Astrocyte of the cerebellum (primary cell): ENCODE data around the gene CHRM4.

Experiments used
- DNase-seq: peaks from one replicate; pipeline ENCODE4 v3.0.0-alpha.2; 2011; ENCODE audit warnings: low read depth
- H3K4me3 ChIP-seq: 2 replicates; pipeline ENCODE4 v1.5.1; 2011; ENCODE audit warnings: mild to moderate bottlenecking, low read depth, low read length, moderate library complexity
- CTCF ChIP-seq: IDR thresholded peaks from 2 replicates; pipeline ENCODE4 v1.5.1; 2012; ENCODE audit warnings: low read length, low read depth, moderate library complexity, mild to moderate bottlenecking; ENCODE audit errors: missing control alignments
- in situ Hi-C: cut with HindIII; loops from 2 replicates; pipeline ENCODE4 v1.10.0; 2017; ENCODE audit warnings: low sequenced_read_pairs

The CHRM4 gene

GRCh38 chr11:46342239-46342638 lies 49.3 kb downstream of the CHRM4 start:
- TF ChIP-seq CTCF, result no peak
- H3K4me3 ChIP-seq, result no peak overlapping the region
- in situ Hi-C loops, result no loop called here
- no peak for DNase-seq

GRCh38 chr11:46341454-46341853 lies 50.1 kb downstream of the CHRM4 start:
- in situ Hi-C loops, result no loop called here
- no peak overlapping the region for H3K4me3 ChIP-seq
- no peak for TF ChIP-seq CTCF
- no peak for DNase-seq

GRCh38 chr11:46339816-46340215 lies 51.8 kb downstream of the CHRM4 start:
- no peak overlapping the region for H3K4me3 ChIP-seq
- TF ChIP-seq CTCF, result no peak
- in situ Hi-C loops, result no loop called here
- DNase-seq, result no peak

- TF ChIP-seq CTCF, result no peak
- in situ Hi-C loops, result no loop called here
- no peak overlapping the region for H3K4me3 ChIP-seq
- no peak for DNase-seq
Measured at GRCh38 chr11:46338988-46339666, 52.4 kb downstream of the CHRM4 start.

- in situ Hi-C loops, result no loop called here
- H3K4me3 ChIP-seq, result no peak overlapping the region
- no peak for DNase-seq
- no peak for TF ChIP-seq CTCF
Measured at GRCh38 chr11:46338636-46338987, 53.0 kb downstream of the CHRM4 start.

GRCh38 chr11:46337626-46338345 lies 53.8 kb downstream of the CHRM4 start:
- no peak for TF ChIP-seq CTCF
- no peak for DNase-seq
- no peak overlapping the region for H3K4me3 ChIP-seq
- in situ Hi-C loops, result no loop called here
